NCI-H1694 treated with DMSO at 0.1 percent for 48 hours (cell line): ENCODE data around the gene RBM44.
"Not testable (repeated sequence)": the region's sequence is repeated elsewhere in the genome, so short reads cannot be mapped to it uniquely, and the experiment has no call there.

Experiments
- DNase-seq: peaks from one replicate; lab custom pipeline; 2025; lab: John Stamatoyannopoulos, UW

The RBM44 gene

GRCh38 chr2:237774811-237775553 is 23.6 kb upstream of the RBM44 start:
- DNase-seq = peak; percentile 19

GRCh38 chr2:237779521-237779920 is 19.1 kb upstream of the RBM44 start:
- no peak for DNase-seq

GRCh38 chr2:237782181-237782580 is 16.4 kb upstream of the RBM44 start:
- DNase-seq = peak; percentile 53

GRCh38 chr2:237783678-237784077 is 14.9 kb upstream of the RBM44 start:
- not testable (repeated sequence) for DNase-seq

GRCh38 chr2:237786936-237787335 is 11.6 kb upstream of the RBM44 start:
- DNase-seq = no peak

- DNase-seq = no peak
Measured at GRCh38 chr2:237790353-237790752, 8.2 kb upstream of the RBM44 start.

- no peak for DNase-seq
Measured at GRCh38 chr2:237791977-237792727, 6.4 kb upstream of the RBM44 start.

GRCh38 chr2:237797253-237797652 is 1.3 kb upstream of the RBM44 start:
- no peak for DNase-seq

GRCh38 chr2:237799060-237799428 is 465 bp downstream of the RBM44 start:
- no peak for DNase-seq

- no peak for DNase-seq
Measured at GRCh38 chr2:237801466-237801865, 2.9 kb downstream of the RBM44 start.

- DNase-seq = no peak
Measured at GRCh38 chr2:237806334-237806733, 7.8 kb downstream of the RBM44 start.

GRCh38 chr2:237815637-237816036 is 17.1 kb downstream of the RBM44 start:
- no peak for DNase-seq

- no peak for DNase-seq
Measured at GRCh38 chr2:237816531-237816930, 18.0 kb downstream of the RBM44 start.

GRCh38 chr2:237818066-237818473 is 19.5 kb downstream of the RBM44 start:
- no peak for DNase-seq

GRCh38 chr2:237819231-237819630 is 20.7 kb downstream of the RBM44 start:
- DNase-seq = no peak

- DNase-seq = no peak
Measured at GRCh38 chr2:237820421-237820820, 21.8 kb downstream of the RBM44 start.

- no peak for DNase-seq
Measured at GRCh38 chr2:237823544-237823943, 25.0 kb downstream of the RBM44 start.

- DNase-seq = no peak
Measured at GRCh38 chr2:237824085-237824484, 25.5 kb downstream of the RBM44 start.

GRCh38 chr2:237827421-237827987 is 28.9 kb downstream of the RBM44 start:
- no peak for DNase-seq

GRCh38 chr2:237830522-237830921 is 31.9 kb downstream of the RBM44 start:
- no peak for DNase-seq

GRCh38 chr2:237833546-237833945 is 35.0 kb downstream of the RBM44 start:
- no peak for DNase-seq

GRCh38 chr2:237835372-237835771 is 36.8 kb downstream of the RBM44 start:
- no peak for DNase-seq

GRCh38 chr2:237841051-237841450 is 42.5 kb downstream of the RBM44 start:
- DNase-seq = no peak
